SK-N-SH (cell line): ENCODE data around the gene SLC22A23. TPM values are rescaled to one million over a fixed set of nuclear protein-coding genes. Genes with fewer than 3 reads are reported as not detected.

Experiments used
- CTCF ChIA-PET: fragments of 300-600, 350-600 bp; formaldehyde crosslinking; extraction: SDS; loops from one replicate; lab custom pipeline; 2021; lab: Yijun Ruan, JAX
- POLR2A ChIA-PET: fragments of 350-600 bp; sonication (Branson Sonifier 250); formaldehyde crosslinking; extraction: SDS; loops from one replicate; lab custom pipeline; 2020; ENCODE audit warnings: antibody characterized with exemption, inconsistent platforms; lab: Yijun Ruan, JAX
- DNase-seq: peaks from one replicate; pipeline ENCODE4 v3.0.0; 2012
- H2AFZ ChIP-seq: fragments of 200-600 bp; sonication (generic); 2 replicates; pipeline ENCODE4 v1.8.1; 2016; ENCODE audit warnings: antibody characterized with exemption, mild to moderate bottlenecking, low read depth
- H3F3A ChIP-seq: fragments of 200-600 bp; sonication (generic); replicated peaks from 2 replicates; pipeline ENCODE3; 2016; ENCODE audit warnings: antibody characterized with exemption, mild to moderate bottlenecking; ENCODE audit not compliant: insufficient read depth
- H3K27ac ChIP-seq, 2 experiments: fragments of 200-500 bp in 1 of 2; fragments of 200-600 bp in 1 of 2; sonication (Bioruptor generic) in 1 of 2; sonication (generic), shearing (Covaris generic) in 1 of 2; 2 replicates each; pipeline versions ENCODE4 v1.5.1 to v1.6.1; 2014 to 2016; ENCODE audit warnings: low read depth in 2 of 2, inconsistent platforms in 1 of 2, low read length in 1 of 2, mild to moderate bottlenecking in 1 of 2, mixed read lengths in 1 of 2
- H3K27me3 ChIP-seq: fragments of 200-600 bp; sonication (generic), shearing (Covaris generic); 2 replicates; pipeline ENCODE4 v1.6.1; 2016; ENCODE audit warnings: mixed run types; ENCODE audit not compliant: insufficient read depth
- H3K36me3 ChIP-seq, 2 experiments: fragments of 200-500 bp in 1 of 2; fragments of 200-600 bp in 1 of 2; sonication (Bioruptor generic) in 1 of 2; sonication (generic) in 1 of 2; replicated peaks in 1 of 2; 2 replicates each; pipeline versions ENCODE3 to v1.5.1; 2014 to 2016; ENCODE audit warnings: low read length in 1 of 2, mild to moderate bottlenecking in 1 of 2; ENCODE audit not compliant: insufficient read depth in 2 of 2, control insufficient read depth in 1 of 2
- H3K4me1 ChIP-seq, 2 experiments: fragments of 200-500 bp in 1 of 2; fragments of 200-600 bp in 1 of 2; sonication (Bioruptor generic) in 1 of 2; sonication (generic), shearing (Covaris generic) in 1 of 2; 2 replicates each; pipeline versions ENCODE4 v1.5.1 to v1.6.1; 2014 to 2016; ENCODE audit warnings: low read depth in 1 of 2, low read length in 1 of 2, mixed run types in 1 of 2; ENCODE audit not compliant: insufficient read depth in 2 of 2, control insufficient read depth in 1 of 2
- H3K4me2 ChIP-seq: fragments of 200-600 bp; sonication (generic), shearing (Covaris generic); 2 replicates; pipeline ENCODE4 v1.6.1; 2017; ENCODE audit warnings: mixed run types
- H3K4me3 ChIP-seq, 2 experiments: fragments of 200-500 bp in 1 of 2; fragments of 200-600 bp in 1 of 2; sonication (Bioruptor generic) in 1 of 2; sonication (generic), shearing (Covaris generic) in 1 of 2; 2 replicates each; pipeline versions ENCODE4 v1.5.1 to v1.8.1; 2014 to 2016; ENCODE audit warnings: low read depth in 2 of 2, inconsistent platforms in 1 of 2, low read length in 1 of 2, mild to moderate bottlenecking in 1 of 2, mixed read lengths in 1 of 2, moderate library complexity in 1 of 2
- H3K79me2 ChIP-seq: fragments of 200-600 bp; sonication (generic); 2 replicates; pipeline ENCODE4 v1.8.1; 2017; ENCODE audit warnings: mild to moderate bottlenecking; ENCODE audit not compliant: insufficient read depth
- H3K9ac ChIP-seq: fragments of 200-600 bp; sonication (generic); 2 replicates; pipeline ENCODE4 v1.6.1; 2017; ENCODE audit warnings: mixed run types
- H3K9me2 ChIP-seq: fragments of 200-600 bp; sonication (generic); 2 replicates; pipeline ENCODE4 v1.6.1; 2017; ENCODE audit warnings: mixed run types
- H3K9me3 ChIP-seq: fragments of 200-600 bp; sonication (generic); 2 replicates; pipeline ENCODE4 v1.6.1; 2017; ENCODE audit warnings: mixed run types, mild to moderate bottlenecking, moderate library complexity
- H4K20me1 ChIP-seq: fragments of 200-600 bp; sonication (generic); 2 replicates; pipeline ENCODE4 v1.6.1; 2017; ENCODE audit warnings: mild to moderate bottlenecking, mixed run types; ENCODE audit not compliant: insufficient read depth
- CHD2 ChIP-seq: fragments of 150-350 bp; IDR thresholded peaks from 2 replicates; pipeline ENCODE4 v1.6.1; 2018; ENCODE audit warnings: low read length; ENCODE audit not compliant: partially characterized antibody
- CTCF ChIP-seq: fragments of 200-600 bp; sonication (generic); IDR thresholded peaks from 2 replicates; pipeline ENCODE4 v1.6.1; 2017; ENCODE audit warnings: antibody characterized with exemption, mild to moderate bottlenecking, moderate library complexity
- ELF1 ChIP-seq: IDR thresholded peaks from 2 replicates; pipeline ENCODE4 v1.4.0; 2012
- EP300 ChIP-seq, 2 experiments: IDR thresholded peaks; 2 replicates each; pipeline versions ENCODE4 v1.4.0 to v1.6.1; 2012; ENCODE audit warnings: borderline replicate concordance in 1 of 2, low read depth in 1 of 2, low read length in 1 of 2
- EZH2phosphoT487 ChIP-seq: fragments of 200-600 bp; sonication (generic); IDR thresholded peaks from 2 replicates; pipeline ENCODE4 v1.6.1; 2017; ENCODE audit warnings: low read depth, mixed run types, mild to moderate bottlenecking, antibody characterized with exemption, moderate library complexity, borderline replicate concordance
- FOSL2 ChIP-seq: IDR thresholded peaks from 2 replicates; pipeline ENCODE4 v1.4.0; 2012; ENCODE audit warnings: low read depth, mild to moderate bottlenecking, moderate library complexity, borderline replicate concordance
- FOXJ3 ChIP-seq: sonication (generic); formaldehyde crosslinking; IDR thresholded peaks from 2 replicates; pipeline ENCODE4 v1.5.1; 2020; ENCODE audit warnings: mild to moderate bottlenecking, missing genetic modification reagents
- FOXM1 ChIP-seq: IDR thresholded peaks from 2 replicates; pipeline ENCODE4 v1.4.0; 2012; ENCODE audit warnings: low read depth, mild to moderate bottlenecking
- GABPA ChIP-seq: IDR thresholded peaks from 2 replicates; pipeline ENCODE4 v1.4.0; 2012; ENCODE audit warnings: low read depth, mild to moderate bottlenecking
- MAX ChIP-seq: IDR thresholded peaks from 2 replicates; pipeline ENCODE4 v1.4.0; 2012; ENCODE audit warnings: low read depth
- MEF2A ChIP-seq: IDR thresholded peaks from 2 replicates; pipeline ENCODE4 v1.4.0; 2012; ENCODE audit warnings: low read depth, borderline replicate concordance
- POLR2AphosphoS5 ChIP-seq: IDR thresholded peaks from 2 replicates; pipeline ENCODE4 v1.6.1; 2012; ENCODE audit warnings: low read depth, low read length
- RCOR1 ChIP-seq: fragments of 150-350 bp; IDR thresholded peaks from 2 replicates; pipeline ENCODE4 v1.6.1; 2017; ENCODE audit warnings: antibody characterized with exemption, low read length
- REST ChIP-seq: IDR thresholded peaks from 2 replicates; pipeline ENCODE4 v1.6.1; 2012; ENCODE audit warnings: mild to moderate bottlenecking, low read depth, low read length, moderate library complexity
- RFX5 ChIP-seq: IDR thresholded peaks from 2 replicates; pipeline ENCODE4 v1.6.1; 2012; ENCODE audit warnings: mild to moderate bottlenecking, improper control_type of control experiment, low read length
- RXRA ChIP-seq: IDR thresholded peaks from 2 replicates; pipeline ENCODE4 v1.4.0; 2012; ENCODE audit warnings: low read depth, mild to moderate bottlenecking, borderline replicate concordance
- SMC3 ChIP-seq: IDR thresholded peaks from 2 replicates; pipeline ENCODE4 v1.6.1; 2012; ENCODE audit warnings: low read depth, low read length, improper control_type of control experiment
- TAF1 ChIP-seq: IDR thresholded peaks from 2 replicates; pipeline ENCODE4 v1.6.1; 2012; ENCODE audit warnings: low read depth, mild to moderate bottlenecking, low read length, moderate library complexity, borderline replicate concordance
- USF1 ChIP-seq: IDR thresholded peaks from 2 replicates; pipeline ENCODE4 v1.4.0; 2012; ENCODE audit warnings: low read depth, borderline replicate concordance
- USF2 ChIP-seq: fragments of 150-350 bp; IDR thresholded peaks from 2 replicates; pipeline ENCODE4 v1.6.1; 2017; ENCODE audit warnings: antibody characterized with exemption, low read length, low read depth, borderline replicate concordance
- YY1 ChIP-seq: IDR thresholded peaks from 2 replicates; pipeline ENCODE4 v1.4.0; 2012; ENCODE audit warnings: low read depth, mild to moderate bottlenecking
- WGBS: methylation state at CpG from one replicate; pipeline ENCODE4 v1.1.6; 2017; ENCODE audit warnings: low lambda C conversion rate; 5-methylcytosine and 5-hydroxymethylcytosine counted together
- polyA plus RNA-seq, 3 experiments: library from polyadenylated mRNA; depleted of rRNA; stranded (reverse); fragments of >200 nt; gene quantifications; 2 replicates each; pipeline ENCODE4 v1.2.3, GENCODE V29; 2012

Gene SLC22A23
- polyA plus RNA-seq, 1 of the 3 experiments (the other 2 are of a cell fraction), result not detected

- no peak for TF ChIP-seq USF1
Observed at GRCh38 chr6:3268680-3269079, 188.2 kb downstream of the SLC22A23 start (continued).

- no peak overlapping the region for H3K4me3 ChIP-seq
- DNase-seq, result no peak
- peaks cover 8 to 63% of the 10 kb centered on the region in 2 experiments for H3K36me3 ChIP-seq
- no peak overlapping the region for H2AFZ ChIP-seq
- peaks cover 31% of the 10 kb centered on the region; the same call in 1 of the 2 replicates for H3K79me2 ChIP-seq
- no peak overlapping the region for H3K4me2 ChIP-seq
- no peak overlapping the region for H3K9ac ChIP-seq
- H4K20me1 ChIP-seq, result peaks cover 6% of the 10 kb centered on the region
- TF ChIP-seq CHD2 (no peak), FOXM1 (no peak), MAX (no peak), USF2 (no peak), FOSL2 (no peak), RFX5 (no peak), POLR2AphosphoS5 (no peak), ELF1 (no peak), REST (no peak), MEF2A (no peak), GABPA (no peak), TAF1 (no peak), YY1 (no peak), RCOR1 (no peak), FOXJ3 (no peak), RXRA (no peak), CTCF (no peak), EP300 (IDR thresholded peaks at IDR 0.05; ENCODE audit: borderline replicate concordance in 1 of 2, low read depth in 1 of 2, low read length in 1 of 2) (no peak), SMC3 (no peak), EZH2phosphoT487 (no peak)
- no peaks in the 10 kb centered on the region for H3K27me3 ChIP-seq
- no peaks in the 10 kb centered on the region for H3F3A ChIP-seq
- WGBS, result 78% methylated on average over 4 of the region's 5 CpGs
- no peaks in the 10 kb centered on the region for H3K9me2 ChIP-seq
- ChIA-PET POLR2A (no interaction called here), CTCF (interaction anchor here (1.3 kb wide), 1 partner anchor 13 kb away, joined by 5 read pairs; no protein-coding TSS in a partner anchor)
- H3K4me1 ChIP-seq, result peaks cover 0 to 4% of the 10 kb centered on the region in 2 experiments; a peak in 1 of 4 replicates
- H3K9me3 ChIP-seq, result no peaks in the 10 kb centered on the region
- no peak overlapping the region for H3K27ac ChIP-seq
Observed at GRCh38 chr6:3267162-3267561, 189.7 kb downstream of the SLC22A23 start.
